NCI-H146 treated with DMSO at 0.1 percent for 48 hours (cell line): ENCODE data around the gene ASTN1.
A peak's percentile ranks its signal among the peaks of the same experiment; 100 is the strongest.
"Not testable (repeated sequence)": the region's sequence is repeated elsewhere in the genome, so short reads cannot be mapped to it uniquely, and the experiment has no call there.

Experiments used
- DNase-seq: peaks from one replicate; lab custom pipeline; 2025; ENCODE audit not compliant: unreplicated experiment; lab: John Stamatoyannopoulos, UW

Gene ASTN1

GRCh38 chr1:177116941-177117340 is 47.6 kb downstream of the ASTN1 start:
- DNase-seq = no peak

GRCh38 chr1:177106614-177107365 is 57.7 kb downstream of the ASTN1 start:
- DNase-seq = no peak

- DNase-seq = no peak
Measured at GRCh38 chr1:177106196-177106595, 58.3 kb downstream of the ASTN1 start.

GRCh38 chr1:177103005-177103852 is 61.3 kb downstream of the ASTN1 start:
- DNase-seq = no peak

GRCh38 chr1:177092001-177092400 is 72.5 kb downstream of the ASTN1 start:
- no peak for DNase-seq

- DNase-seq = no peak
Measured at GRCh38 chr1:177091040-177091439, 73.5 kb downstream of the ASTN1 start.

GRCh38 chr1:177088966-177089365 is 75.5 kb downstream of the ASTN1 start:
- DNase-seq = no peak

GRCh38 chr1:177082855-177083693 is 81.4 kb downstream of the ASTN1 start:
- DNase-seq = no peak

GRCh38 chr1:177080564-177080963 is 83.9 kb downstream of the ASTN1 start:
- no peak for DNase-seq

GRCh38 chr1:177077734-177078499 is 86.6 kb downstream of the ASTN1 start:
- DNase-seq = no peak

- no peak for DNase-seq
Measured at GRCh38 chr1:177077006-177077405, 87.5 kb downstream of the ASTN1 start.

GRCh38 chr1:177074811-177075210 is 89.7 kb downstream of the ASTN1 start:
- not testable (repeated sequence) for DNase-seq

GRCh38 chr1:177069490-177069889 is 95.0 kb downstream of the ASTN1 start:
- DNase-seq = no peak

- no peak for DNase-seq
Measured at GRCh38 chr1:177067752-177068410, 96.6 kb downstream of the ASTN1 start.

- DNase-seq = peak; percentile 2
Measured at GRCh38 chr1:177065430-177065829, 99.1 kb downstream of the ASTN1 start.

- DNase-seq = no peak
Measured at GRCh38 chr1:177063648-177064047, 100.9 kb downstream of the ASTN1 start.

- DNase-seq = no peak
Measured at GRCh38 chr1:177054542-177054941, 110.0 kb downstream of the ASTN1 start.

GRCh38 chr1:177053648-177054047 is 110.9 kb downstream of the ASTN1 start:
- no peak for DNase-seq

GRCh38 chr1:177048314-177049069 is 116.0 kb downstream of the ASTN1 start:
- DNase-seq = no peak
